NT2/D1 (cell line): ENCODE results near the gene SIRT3.
A peak's percentile ranks its signal among the peaks of the same experiment; 100 is the strongest.
"Not testable (repeated sequence)": the region's sequence is repeated elsewhere in the genome, so short reads cannot be mapped to it uniquely, and the experiment has no call there.

Experiments
- DNase-seq: peaks from one replicate; pipeline ENCODE4 v3.0.0-alpha.2; 2011; ENCODE audit warnings: low read depth, low spot score
- H3K27me3 ChIP-seq: 2 replicates; pipeline ENCODE4 v1.6.0; 2011; ENCODE audit warnings: mild to moderate bottlenecking; ENCODE audit not compliant: insufficient read length, insufficient read depth
- H3K36me3 ChIP-seq: 2 replicates; pipeline ENCODE4 v1.6.1; 2011; ENCODE audit warnings: mild to moderate bottlenecking, low read length, mixed read lengths; ENCODE audit not compliant: insufficient read depth, insufficient read length
- H3K4me1 ChIP-seq: 2 replicates; pipeline ENCODE4 v1.5.1; 2011; ENCODE audit not compliant: insufficient read depth, insufficient read length
- H3K4me3 ChIP-seq: 2 replicates; pipeline ENCODE4 v1.5.1; 2011; ENCODE audit warnings: low read depth; ENCODE audit not compliant: insufficient read length
- H3K9ac ChIP-seq: 2 replicates; pipeline ENCODE4 v1.6.0; 2011; ENCODE audit warnings: low read depth; ENCODE audit not compliant: insufficient read length
- H3K9me3 ChIP-seq: 2 replicates; pipeline ENCODE4 v1.5.1; 2011; ENCODE audit warnings: mild to moderate bottlenecking, low read length; ENCODE audit not compliant: insufficient read depth
- SUZ12 ChIP-seq: IDR thresholded peaks from 2 replicates; pipeline ENCODE4 v1.6.1; 2011; ENCODE audit not compliant: insufficient read length, insufficient read depth; ENCODE audit errors: extremely low read depth
- YY1 ChIP-seq: IDR thresholded peaks from 2 replicates; pipeline ENCODE4 v1.6.1; 2011; ENCODE audit not compliant: insufficient read length, insufficient read depth
- ZNF274 ChIP-seq: IDR thresholded peaks from 2 replicates; pipeline ENCODE4 v1.6.1; 2011; ENCODE audit warnings: mild to moderate bottlenecking, low read depth, low read length

SIRT3 gene

DNA sequence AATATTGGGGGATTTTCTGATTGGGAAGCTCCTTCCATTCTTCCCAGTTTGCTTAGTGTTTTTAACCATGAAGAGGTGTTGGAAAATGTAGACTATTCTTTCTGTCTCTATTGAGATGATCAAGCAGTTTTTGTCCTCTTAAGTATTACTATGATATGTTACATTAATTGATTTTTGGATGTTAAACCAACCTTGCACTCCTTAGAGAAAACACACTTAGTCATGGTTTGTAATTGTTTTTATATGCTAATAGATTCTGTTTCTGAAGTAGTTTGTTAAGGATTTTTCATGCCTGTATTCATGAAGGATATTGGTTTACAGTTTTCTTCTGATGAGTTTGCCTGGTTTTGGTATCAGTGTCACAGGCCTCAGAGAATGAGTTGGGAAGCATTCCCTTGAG lies 40.1 kb upstream of the SIRT3 start:
- no peak for DNase-seq
- Histone ChIP-seq H3K4me3 (no peak overlapping the region), H3K36me3 (no peaks in the 10 kb centered on the region), H3K27me3 (peaks cover 5% of the 10 kb centered on the region), H3K4me1 (peaks cover 4% of the 10 kb centered on the region), H3K9ac (no peak overlapping the region), H3K9me3 (peaks cover 9% of the 10 kb centered on the region; the same call in 1 of the 2 replicates)
- TF ChIP-seq ZNF274, result no peak
- no peak for TF ChIP-seq SUZ12
- TF ChIP-seq YY1, result no peak

DNA sequence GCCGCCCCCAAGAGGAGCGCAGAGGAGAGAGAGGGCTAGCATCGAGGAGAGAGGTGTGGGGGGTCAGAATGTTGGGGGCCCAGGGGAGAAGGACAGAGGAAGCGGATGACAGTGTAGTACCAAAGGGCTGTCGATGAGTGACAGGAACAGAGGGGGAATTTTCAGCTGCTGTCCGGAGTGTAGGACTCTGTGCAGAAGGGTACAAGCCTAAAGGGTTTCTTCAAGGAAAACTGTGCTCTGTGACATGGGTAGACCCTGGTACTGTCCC lies 36.7 kb upstream of the SIRT3 start:
- Histone ChIP-seq H3K9ac (no peak overlapping the region), H3K4me3 (no peak overlapping the region), H3K4me1 (peaks cover 9% of the 10 kb centered on the region), H3K27me3 (no peaks in the 10 kb centered on the region), H3K9me3 (peaks cover 9% of the 10 kb centered on the region; the same call in 1 of the 2 replicates), H3K36me3 (no peaks in the 10 kb centered on the region)
- TF ChIP-seq SUZ12 (no peak), ZNF274 (no peak), YY1 (no peak)
- DNase-seq, result no peak

DNA sequence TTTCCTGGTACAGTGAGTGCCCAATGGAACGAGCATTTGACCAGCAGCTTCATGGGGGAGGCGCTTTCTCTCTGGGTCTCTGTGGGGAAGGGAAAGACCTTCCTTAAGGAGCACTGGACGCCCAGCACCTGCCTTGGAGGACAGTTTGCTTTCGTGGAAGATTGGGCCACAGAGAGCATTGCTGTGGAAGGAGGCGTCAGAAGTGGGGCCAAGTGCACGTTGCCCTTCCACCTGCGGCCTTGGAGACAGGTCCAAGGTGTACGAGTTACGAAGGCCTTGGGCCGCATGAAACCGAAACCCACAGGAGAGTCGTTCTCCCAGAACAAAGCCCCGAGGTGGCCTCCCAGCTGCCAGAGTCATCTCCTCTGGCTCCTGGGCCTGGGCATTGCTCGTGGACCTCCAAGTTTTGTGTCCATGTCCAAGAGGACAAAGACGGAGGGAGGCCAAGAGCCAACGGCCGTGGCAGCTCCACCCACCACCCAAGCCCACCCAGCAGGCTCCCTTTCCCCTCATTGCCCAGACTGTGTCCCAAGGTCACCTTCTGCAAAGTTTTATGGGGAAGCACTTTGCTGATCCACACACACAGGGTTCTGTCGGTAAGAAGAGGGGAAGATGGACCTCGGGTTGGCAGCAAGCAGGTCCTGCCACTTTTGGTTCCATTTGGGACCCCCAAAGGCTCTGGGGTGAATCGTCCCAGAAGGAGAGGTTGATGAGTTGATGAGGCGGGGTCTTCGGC lies 36.2 kb upstream of the SIRT3 start:
- no peak for DNase-seq

DNA sequence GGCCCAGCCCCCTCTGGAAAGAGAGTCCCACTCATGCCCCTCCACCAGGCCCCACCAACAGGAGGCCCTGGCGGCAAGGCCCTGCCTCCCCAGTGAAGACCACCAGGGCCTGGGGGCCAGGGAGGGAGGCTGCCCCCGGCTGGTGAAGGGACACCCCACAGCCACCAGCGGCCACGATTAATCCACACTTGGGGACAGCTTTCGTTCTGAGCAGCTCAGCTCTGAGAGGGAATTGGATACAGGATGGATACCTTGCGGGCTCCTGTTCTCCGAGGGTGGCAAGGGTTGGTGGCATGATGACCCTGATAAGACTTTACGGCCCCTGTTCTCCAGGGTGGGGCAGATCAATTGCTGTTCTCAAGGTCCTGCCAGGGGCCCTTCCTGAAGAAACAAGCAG lies 35.2 kb upstream of the SIRT3 start:
- no peak for TF ChIP-seq YY1
- no peak for TF ChIP-seq SUZ12
- TF ChIP-seq ZNF274, result no peak
- H3K9me3 ChIP-seq, result peaks cover 12% of the 10 kb centered on the region

More for the DNA sequence above, 36.2 kb upstream of the SIRT3 start:
- no peak overlapping the region for H3K9ac ChIP-seq
- H3K4me1 ChIP-seq, result peaks cover 11% of the 10 kb centered on the region
- no peaks in the 10 kb centered on the region for H3K36me3 ChIP-seq
- TF ChIP-seq ZNF274 (no peak), YY1 (no peak), SUZ12 (no peak)
- H3K9me3 ChIP-seq, result peaks cover 9% of the 10 kb centered on the region; the same call in 1 of the 2 replicates
- H3K27me3 ChIP-seq, result no peaks in the 10 kb centered on the region
- H3K4me3 ChIP-seq, result no peak overlapping the region

DNA sequence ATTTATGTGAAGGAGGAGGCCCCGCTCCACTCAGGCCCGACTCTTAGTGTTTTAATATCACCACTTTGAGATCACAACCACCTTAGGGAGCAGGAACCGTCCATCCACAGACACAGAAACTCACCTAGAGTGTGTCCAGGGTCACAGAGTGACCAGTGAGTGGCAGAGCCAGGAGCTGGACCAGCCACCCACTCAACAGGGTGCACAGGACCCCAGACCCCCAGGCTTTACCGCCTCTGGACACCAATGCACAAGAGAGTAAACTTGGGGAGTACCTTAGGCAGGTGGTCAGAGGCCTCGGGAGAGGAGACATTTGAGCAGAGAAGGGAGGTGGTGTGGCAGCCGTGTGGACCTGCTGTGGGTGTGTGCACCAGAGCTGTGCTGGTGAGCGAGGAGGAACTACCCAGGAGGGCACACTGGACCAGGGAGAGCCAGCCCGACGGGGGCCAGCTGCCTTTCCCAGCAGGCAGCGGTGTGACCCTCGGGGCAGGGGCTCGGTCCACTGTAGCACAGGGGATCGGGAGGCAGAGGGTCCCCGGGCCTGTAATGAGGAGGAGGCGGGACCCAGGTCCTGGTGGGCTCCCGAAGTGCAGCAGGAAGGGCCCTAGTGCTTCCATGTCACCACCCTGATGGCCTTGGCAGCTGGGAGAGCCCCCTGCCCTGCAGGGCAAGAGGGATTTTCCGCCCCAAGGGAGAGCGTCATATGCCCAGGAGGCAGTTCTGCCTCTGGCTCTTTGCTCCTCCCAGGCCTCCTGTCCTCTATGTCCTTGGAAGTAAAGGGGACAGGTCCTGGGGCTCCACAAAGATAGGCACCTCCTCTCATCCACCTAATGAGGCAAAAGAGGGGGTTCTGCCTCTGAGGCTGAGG lies 34.5 kb upstream of the SIRT3 start:
- H3K9ac ChIP-seq, result peak overlapping the region; percentile 13
- no peaks in the 10 kb centered on the region for H3K27me3 ChIP-seq
- H3K9me3 ChIP-seq, result peaks cover 14% of the 10 kb centered on the region

More for the DNA sequence above, 35.2 kb upstream of the SIRT3 start:
- Histone ChIP-seq H3K27me3 (no peaks in the 10 kb centered on the region), H3K9ac (no peak overlapping the region), H3K4me1 (peaks cover 11% of the 10 kb centered on the region), H3K4me3 (no peak overlapping the region), H3K36me3 (no peaks in the 10 kb centered on the region)
- no peak for DNase-seq

DNA sequence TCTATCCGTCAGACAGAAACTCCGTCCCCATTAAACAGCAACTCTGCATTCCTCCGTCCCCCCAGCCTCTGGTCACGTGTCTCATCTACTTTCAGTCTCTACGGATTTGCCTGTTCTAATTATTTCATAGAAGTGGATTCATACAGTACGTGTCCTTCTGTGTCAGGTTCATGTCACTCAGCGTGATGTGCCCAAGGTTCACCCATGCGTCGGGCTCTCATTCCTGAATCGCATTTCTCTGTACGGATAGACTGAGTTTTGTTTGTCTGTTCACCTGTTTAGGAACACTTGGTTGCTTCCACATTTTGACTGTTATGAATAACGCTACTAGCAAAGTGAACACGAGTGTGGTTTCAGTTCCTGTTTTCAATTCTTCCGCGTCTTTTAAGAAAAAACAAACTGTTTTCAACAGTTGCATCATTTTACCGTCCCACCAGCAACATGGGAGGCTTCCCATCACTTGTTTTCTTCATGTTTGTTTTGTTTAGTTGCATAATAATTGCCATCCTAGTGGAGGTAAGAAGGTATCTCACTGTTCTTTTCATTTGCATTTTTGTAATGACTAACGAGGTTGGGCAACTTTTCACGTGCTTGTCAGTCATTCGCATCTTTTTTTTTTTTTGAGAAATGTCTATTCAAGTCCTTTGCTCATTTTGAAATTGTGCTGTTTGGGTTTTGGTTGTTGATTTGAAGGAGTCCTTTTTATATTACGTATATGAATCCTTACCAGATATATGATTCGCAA lies 33.2 kb upstream of the SIRT3 start:
- Histone ChIP-seq H3K9me3 (peaks cover 16% of the 10 kb centered on the region), H3K4me3 (no peak overlapping the region), H3K4me1 (peaks cover 11% of the 10 kb centered on the region), H3K9ac (no peak overlapping the region), H3K27me3 (no peaks in the 10 kb centered on the region), H3K36me3 (no peaks in the 10 kb centered on the region)
- DNase-seq, result no peak
- TF ChIP-seq SUZ12 (no peak), ZNF274 (no peak), YY1 (no peak)

More for the DNA sequence above, 34.5 kb upstream of the SIRT3 start:
- Histone ChIP-seq H3K36me3 (no peaks in the 10 kb centered on the region), H3K4me1 (peaks cover 11% of the 10 kb centered on the region), H3K4me3 (no peak overlapping the region)
- DNase-seq, result no peak
- TF ChIP-seq YY1 (no peak), ZNF274 (no peak), SUZ12 (no peak)

DNA sequence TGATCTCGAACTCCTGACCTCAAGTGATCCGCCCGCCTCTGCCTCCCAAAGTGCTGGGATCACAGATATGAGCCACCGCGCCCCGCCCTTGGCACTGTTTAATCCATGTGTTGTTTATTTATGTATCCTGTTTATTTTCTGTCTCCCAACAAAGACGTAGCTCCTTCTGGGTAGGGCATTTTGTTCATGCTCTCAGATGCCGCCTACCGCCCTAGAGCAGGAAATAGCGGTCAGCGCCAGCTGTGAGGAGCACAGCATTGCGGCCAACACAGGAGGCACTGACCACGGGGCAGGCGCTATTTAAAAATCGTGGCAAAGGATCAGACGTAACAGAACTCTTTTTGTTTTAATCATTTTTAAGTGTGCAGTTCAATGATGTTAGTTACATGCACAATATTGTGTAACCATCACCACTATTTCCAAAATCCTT lies 32.6 kb upstream of the SIRT3 start:
- H3K4me3 ChIP-seq, H3K9ac ChIP-seq: not testable (repeated sequence)

More for the DNA sequence above, 32.6 kb upstream of the SIRT3 start:
- H3K36me3 ChIP-seq, DNase-seq, H3K27me3 ChIP-seq: not testable (repeated sequence)
- H3K9me3 ChIP-seq, result peaks cover 16% of the 10 kb centered on the region
- H3K4me1 ChIP-seq, result peaks cover 11% of the 10 kb centered on the region
